Endodermal cell (in vitro differentiated cells): ENCODE measurements around the gene KMT2E. TPM values are rescaled to one million over a fixed set of nuclear protein-coding genes. Genes with fewer than 3 reads are reported as not detected.
"Not testable (repeated sequence)": the region's sequence is repeated elsewhere in the genome, so short reads cannot be mapped to it uniquely, and the experiment has no call there.

Source experiments
- DNase-seq: peaks from one replicate; pipeline ENCODE4 v3.0.0-alpha.2; 2017
- H3K27ac ChIP-seq: 2 replicates; pipeline ENCODE4 v1.5.1; 2013; ENCODE audit warnings: mild to moderate bottlenecking, low read depth, low read length, moderate library complexity
- H3K27me3 ChIP-seq: 2 replicates; pipeline ENCODE4 v1.6.1; 2013; ENCODE audit warnings: mild to moderate bottlenecking, low read length, moderate library complexity; ENCODE audit not compliant: insufficient read depth, control insufficient read depth, poor library complexity, severe bottlenecking
- H3K36me3 ChIP-seq: 2 replicates; pipeline ENCODE4 v1.7.0; 2013; ENCODE audit warnings: mild to moderate bottlenecking, low read length, moderate library complexity; ENCODE audit not compliant: control insufficient read depth, insufficient read depth
- H3K4me1 ChIP-seq: one replicate; pipeline ENCODE4 v1.7.0; 2013; ENCODE audit warnings: low read length; ENCODE audit not compliant: control insufficient read depth, insufficient read depth
- H3K4me3 ChIP-seq: 2 replicates; pipeline ENCODE4 v1.5.1; 2013; ENCODE audit warnings: mild to moderate bottlenecking, low read length, moderate library complexity
- H3K9ac ChIP-seq: 2 replicates; pipeline ENCODE4 v1.6.1; 2013; ENCODE audit warnings: mild to moderate bottlenecking, low read length, moderate library complexity; ENCODE audit not compliant: poor library complexity, severe bottlenecking; ENCODE audit errors: extremely low read depth
- H3K9me3 ChIP-seq: 2 replicates; pipeline ENCODE4 v1.6.1; 2013; ENCODE audit warnings: mild to moderate bottlenecking, low read length, moderate library complexity; ENCODE audit not compliant: control insufficient read depth
- H3K27ac Mint-ChIP-seq: 2 replicates; pipeline ENCODE4 v1.8.0; 2020; ENCODE audit warnings: mixed read lengths
- H3K27me3 Mint-ChIP-seq: 2 replicates; pipeline ENCODE4 v1.8.0; 2021; ENCODE audit warnings: mild to moderate bottlenecking, mixed read lengths; ENCODE audit not compliant: insufficient read depth
- H3K36me3 Mint-ChIP-seq: 2 replicates; pipeline ENCODE4 v1.8.0; 2020; ENCODE audit warnings: low read depth, mixed read lengths
- H3K4me1 Mint-ChIP-seq: 2 replicates; pipeline ENCODE4 v1.8.0; 2020; ENCODE audit warnings: mixed read lengths
- H3K4me3 Mint-ChIP-seq: 2 replicates; pipeline ENCODE4 v1.8.0; 2020; ENCODE audit warnings: mild to moderate bottlenecking, moderate library complexity, mixed read lengths
- H3K9me3 Mint-ChIP-seq: 2 replicates; pipeline ENCODE4 v1.8.0; 2020; ENCODE audit warnings: mild to moderate bottlenecking, mixed read lengths
- WGBS, 2 experiments: methylation state at CpG; one replicate each; pipeline versions ENCODE4 v1.1.5 to v1.1.7; 2013; ENCODE audit warnings: missing lambda C conversion rate in 2 of 2, mixed read lengths in 1 of 2; ENCODE audit not compliant: insufficient coverage in 1 of 2, insufficient read length in 1 of 2; 5-methylcytosine and 5-hydroxymethylcytosine counted together
- total RNA-seq, 2 donors: library from RNA; stranded (reverse); fragmentation: NEBNext Ultra II Directional in 1 of 2; extraction: Animal tissue kit (Norgen Biotek cat#: 25700) in 1 of 2; gene quantifications; 2 replicates in 1 of 2; 3 replicates in 1 of 2; pipeline ENCODE4 v1.2.1, GENCODE V29; 2021
- TF ChIP-seq, protein P1 (sequence below): fragments of 200-600 bp; sonication (generic); conservative IDR thresholded peaks from 2 replicates; pipeline ENCODE4 v1.5.0; 2021; ENCODE audit warnings: antibody characterized with exemption, mild to moderate bottlenecking

KMT2E gene
- total RNA-seq, 2 donors from 2014 or later: 65.7 to 70.4 TPM

DNA sequence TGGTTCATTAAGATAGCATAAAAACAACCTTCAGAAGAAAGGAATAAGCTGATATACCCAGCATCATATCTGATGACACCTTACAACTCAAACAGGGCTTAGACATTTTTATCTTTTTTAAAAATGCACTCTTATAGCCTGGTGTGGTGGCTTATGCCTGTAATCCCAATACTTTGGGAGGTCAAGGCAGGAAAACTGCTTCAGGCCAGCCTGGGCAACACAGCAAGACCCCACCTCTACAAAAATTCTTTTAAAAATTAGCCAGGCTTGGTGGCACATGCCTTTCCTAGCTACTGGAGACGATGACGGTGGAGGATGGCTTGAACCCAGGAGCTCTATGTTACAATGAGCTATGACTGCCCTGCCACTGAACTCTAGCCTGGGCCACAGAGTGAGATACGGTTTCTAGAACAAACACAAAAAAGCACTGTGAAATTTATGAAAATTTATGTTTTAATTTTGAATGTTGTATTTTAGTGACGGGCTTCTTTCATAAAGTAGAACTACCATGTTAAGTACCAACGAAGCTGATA is 12.3 kb upstream of the KMT2E start:
- H3K4me1 Mint-ChIP-seq: peaks cover 30% of the 10 kb centered on the region
- Histone ChIP-seq H3K9ac (no peak overlapping the region), H3K4me3 (no peak overlapping the region), H3K27me3 (no peaks in the 10 kb centered on the region), H3K27ac (no peak overlapping the region), H3K4me1 (no peaks in the 10 kb centered on the region), H3K9me3 (no peaks in the 10 kb centered on the region), H3K36me3 (peaks cover 52% of the 10 kb centered on the region)
- TF ChIP-seq, protein P1, sequence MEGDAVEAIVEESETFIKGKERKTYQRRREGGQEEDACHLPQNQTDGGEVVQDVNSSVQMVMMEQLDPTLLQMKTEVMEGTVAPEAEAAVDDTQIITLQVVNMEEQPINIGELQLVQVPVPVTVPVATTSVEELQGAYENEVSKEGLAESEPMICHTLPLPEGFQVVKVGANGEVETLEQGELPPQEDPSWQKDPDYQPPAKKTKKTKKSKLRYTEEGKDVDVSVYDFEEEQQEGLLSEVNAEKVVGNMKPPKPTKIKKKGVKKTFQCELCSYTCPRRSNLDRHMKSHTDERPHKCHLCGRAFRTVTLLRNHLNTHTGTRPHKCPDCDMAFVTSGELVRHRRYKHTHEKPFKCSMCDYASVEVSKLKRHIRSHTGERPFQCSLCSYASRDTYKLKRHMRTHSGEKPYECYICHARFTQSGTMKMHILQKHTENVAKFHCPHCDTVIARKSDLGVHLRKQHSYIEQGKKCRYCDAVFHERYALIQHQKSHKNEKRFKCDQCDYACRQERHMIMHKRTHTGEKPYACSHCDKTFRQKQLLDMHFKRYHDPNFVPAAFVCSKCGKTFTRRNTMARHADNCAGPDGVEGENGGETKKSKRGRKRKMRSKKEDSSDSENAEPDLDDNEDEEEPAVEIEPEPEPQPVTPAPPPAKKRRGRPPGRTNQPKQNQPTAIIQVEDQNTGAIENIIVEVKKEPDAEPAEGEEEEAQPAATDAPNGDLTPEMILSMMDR: no peak
- WGBS, 2 experiments: 94 to 99% methylated on average over 4 to 5 of the region's 5 CpGs
- DNase-seq: no peak
- H3K36me3 Mint-ChIP-seq: peaks cover 41% of the 10 kb centered on the region
- H3K9me3 Mint-ChIP-seq: no peaks in the 10 kb centered on the region
- no peak overlapping the region for H3K4me3 Mint-ChIP-seq
- H3K27me3 Mint-ChIP-seq: no peaks in the 10 kb centered on the region
- no peak overlapping the region for H3K27ac Mint-ChIP-seq

DNA sequence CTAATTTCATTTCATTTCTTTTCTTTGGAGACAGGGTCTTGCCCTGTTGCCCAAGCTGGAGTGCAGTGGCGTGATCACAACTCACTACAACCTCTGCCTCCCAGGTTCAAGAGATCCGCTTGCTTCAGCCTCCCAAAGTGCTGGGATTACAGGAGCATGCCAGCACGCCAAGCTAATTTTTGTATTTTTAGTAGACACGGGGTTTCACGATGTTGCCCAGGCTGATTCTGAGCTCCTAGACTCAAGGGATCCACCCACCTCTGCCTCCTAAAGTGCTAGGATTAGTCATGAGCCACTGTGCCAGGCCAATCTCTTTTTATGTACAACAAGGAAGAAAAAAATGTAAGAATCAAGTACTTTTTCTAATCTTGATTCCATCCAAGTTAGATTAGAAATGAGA is 10.7 kb upstream of the KMT2E start:
- Mint-ChIP-seq H3K27ac (peak overlapping the region; percentile 84), H3K4me1 (peaks cover 30% of the 10 kb centered on the region), H3K9me3 (no peaks in the 10 kb centered on the region), H3K27me3 (no peaks in the 10 kb centered on the region), H3K4me3 (no peak overlapping the region), H3K36me3 (peaks cover 51% of the 10 kb centered on the region)
- H3K27ac ChIP-seq: no peak overlapping the region
- H3K9me3 ChIP-seq: no peaks in the 10 kb centered on the region
- peak overlapping the region; percentile 30 for H3K9ac ChIP-seq
- TF ChIP-seq, protein P1: no peak
- peaks cover 61% of the 10 kb centered on the region for H3K36me3 ChIP-seq
- H3K4me1 ChIP-seq: no peaks in the 10 kb centered on the region
- H3K4me3 ChIP-seq: no peak overlapping the region
- no peaks in the 10 kb centered on the region for H3K27me3 ChIP-seq
- WGBS, 2 experiments: 87 to 92% methylated on average over 5 of the region's 5 CpGs
- no peak for DNase-seq

DNA sequence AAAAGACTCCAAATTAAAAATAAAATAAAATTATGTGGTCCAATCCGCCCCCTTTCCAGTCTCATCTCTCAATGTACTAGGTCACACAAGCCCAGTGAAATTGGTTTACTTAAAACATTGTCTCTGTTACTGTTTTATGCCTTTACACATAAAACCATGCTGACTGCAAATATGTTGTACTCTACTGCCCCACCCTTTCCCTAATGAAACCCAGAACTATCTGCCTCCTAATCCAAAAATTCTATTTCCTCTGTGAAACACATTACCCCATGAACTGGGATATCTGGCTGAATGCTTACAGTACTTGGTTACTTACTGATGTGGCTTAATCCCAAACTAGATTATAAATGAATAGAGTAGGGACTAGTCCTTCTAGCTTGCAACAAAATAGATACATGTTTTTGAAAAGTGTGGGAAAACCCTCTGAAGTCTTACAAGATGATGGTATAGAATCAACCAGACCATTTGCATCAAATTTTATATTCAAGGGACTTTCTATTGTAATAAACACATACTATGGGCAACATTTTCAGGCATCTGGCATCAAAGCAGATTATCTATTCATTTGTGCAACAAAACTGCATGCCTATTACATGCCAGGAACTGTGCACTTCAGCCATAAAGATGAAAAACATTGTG is 10.0 kb upstream of the KMT2E start:
- DNase-seq: no peak
- Histone ChIP-seq H3K9me3 (no peaks in the 10 kb centered on the region), H3K27ac (no peak overlapping the region), H3K36me3 (peaks cover 64% of the 10 kb centered on the region), H3K4me1 (no peaks in the 10 kb centered on the region), H3K4me3 (peak overlapping the region; percentile 56), H3K27me3 (no peaks in the 10 kb centered on the region), H3K9ac (peak overlapping the region; percentile 30)
- Mint-ChIP-seq H3K36me3 (peaks cover 51% of the 10 kb centered on the region), H3K4me1 (peaks cover 30% of the 10 kb centered on the region), H3K4me3 (no peak overlapping the region), H3K27me3 (no peaks in the 10 kb centered on the region), H3K27ac (no peak overlapping the region), H3K9me3 (no peaks in the 10 kb centered on the region)
- TF ChIP-seq, protein P1: no peak
- WGBS, 2 experiments: 83 to 87% methylated on average over 1 of the region's 1 CpG

DNA sequence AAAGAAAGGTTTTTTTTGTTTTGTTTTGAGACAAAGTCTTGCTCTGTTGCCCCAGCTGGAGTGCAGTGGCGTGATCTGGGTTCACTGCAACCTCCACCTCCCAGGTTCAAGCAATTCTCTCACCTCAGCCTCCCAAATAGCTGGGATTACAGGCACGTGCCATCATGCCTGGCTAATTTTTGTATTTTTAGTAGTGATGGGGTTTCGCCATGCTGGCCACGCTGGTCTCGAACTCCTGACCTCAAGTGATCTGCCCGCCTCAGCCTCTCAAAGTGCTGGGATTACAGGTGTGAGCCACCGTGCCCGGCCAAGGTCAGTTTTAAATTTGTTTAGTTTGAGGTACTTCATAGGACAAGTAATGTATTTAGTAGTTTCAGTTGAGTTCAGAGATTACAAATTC is 9.0 kb upstream of the KMT2E start:
- H3K9me3 ChIP-seq, H3K4me1 ChIP-seq, H3K27me3 ChIP-seq, H3K27ac ChIP-seq, H3K4me3 ChIP-seq, H3K9ac ChIP-seq, H3K9me3 Mint-ChIP-seq, DNase-seq, H3K4me3 Mint-ChIP-seq, H3K27me3 Mint-ChIP-seq: not testable (repeated sequence)
- H3K36me3 ChIP-seq: peaks cover 64% of the 10 kb centered on the region
- Mint-ChIP-seq H3K4me1 (peaks cover 34% of the 10 kb centered on the region), H3K27ac (peak overlapping the region; percentile 52), H3K36me3 (peaks cover 49% of the 10 kb centered on the region)
- WGBS, 2 experiments: 95% methylated on average over 5 to 8 of the region's 8 CpGs

DNA sequence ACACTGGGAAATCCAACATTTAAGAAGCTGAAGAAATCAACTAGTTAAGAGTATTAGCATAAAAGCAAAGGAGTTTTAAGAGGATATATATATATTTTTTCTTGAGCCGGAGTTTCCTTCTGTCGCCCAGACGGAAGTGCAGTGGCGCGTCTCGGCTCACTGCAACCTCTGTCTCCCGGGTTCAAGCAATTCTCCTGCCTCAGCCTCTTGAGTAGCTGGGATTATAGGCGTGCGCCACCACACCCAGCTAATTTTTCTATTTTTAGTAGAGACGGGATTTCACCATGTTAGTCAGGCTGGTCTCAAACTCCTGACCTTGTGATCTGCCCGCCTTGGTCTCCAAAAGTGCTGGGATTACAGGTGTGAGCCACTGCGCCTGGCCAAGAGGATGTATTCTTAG is 8.5 kb upstream of the KMT2E start:
- DNase-seq, H3K9me3 ChIP-seq, H3K27me3 Mint-ChIP-seq, H3K9ac ChIP-seq, H3K4me3 Mint-ChIP-seq, H3K27ac ChIP-seq, H3K27me3 ChIP-seq, H3K9me3 Mint-ChIP-seq, H3K4me1 ChIP-seq, H3K4me3 ChIP-seq: not testable (repeated sequence)
- peaks cover 51% of the 10 kb centered on the region for H3K36me3 Mint-ChIP-seq
- peaks cover 36% of the 10 kb centered on the region for H3K4me1 Mint-ChIP-seq
- 94 to 96% methylated on average over 10 to 12 of the region's 12 CpGs for WGBS, 2 experiments
- peak overlapping the region; percentile 52 for H3K27ac Mint-ChIP-seq
- peaks cover 65% of the 10 kb centered on the region for H3K36me3 ChIP-seq
